DOHH2 (cell line): ENCODE data around the gene MRTFA.

Experiments used
- H3F3A ChIP-seq: fragments of 200-600 bp; sonication (generic), shearing (Covaris generic); 2 replicates; pipeline ENCODE4 v1.6.0; 2016; ENCODE audit warnings: antibody characterized with exemption, mild to moderate bottlenecking; ENCODE audit not compliant: control insufficient read depth, insufficient read depth
- H3K27ac ChIP-seq: fragments of 200-600 bp; sonication (generic); 2 replicates; pipeline ENCODE4 v1.5.1; 2014; ENCODE audit warnings: low read depth, mild to moderate bottlenecking, low read length, moderate library complexity
- H3K27me3 ChIP-seq: fragments of 200-600 bp; sonication (generic); 2 replicates; pipeline ENCODE4 v1.6.1; 2014; ENCODE audit warnings: mild to moderate bottlenecking, low read length, mixed read lengths; ENCODE audit not compliant: control insufficient read depth
- H3K36me3 ChIP-seq: fragments of 200-600 bp; sonication (generic); 2 replicates; pipeline ENCODE4 v1.6.1; 2014; ENCODE audit warnings: mild to moderate bottlenecking, low read length, moderate library complexity, mixed read lengths; ENCODE audit not compliant: control insufficient read depth
- H3K4me1 ChIP-seq: fragments of 200-600 bp; sonication (generic); 2 replicates; pipeline ENCODE4 v1.6.1; 2014; ENCODE audit warnings: mild to moderate bottlenecking, low read length, mixed read lengths; ENCODE audit not compliant: control insufficient read depth
- H3K4me2 ChIP-seq: fragments of 200-600 bp; sonication (generic); 2 replicates; pipeline ENCODE4 v1.6.0; 2014; ENCODE audit warnings: mild to moderate bottlenecking, low read length, moderate library complexity
- H3K4me3 ChIP-seq: fragments of 200-600 bp; sonication (generic); 2 replicates; pipeline ENCODE4 v1.5.1; 2014; ENCODE audit warnings: mild to moderate bottlenecking, low read length, mixed read lengths
- H3K79me2 ChIP-seq: fragments of 200-600 bp; sonication (generic); 2 replicates; pipeline ENCODE4 v1.6.1; 2014; ENCODE audit warnings: mild to moderate bottlenecking, low read length, mixed read lengths; ENCODE audit not compliant: control insufficient read depth
- H3K9me2 ChIP-seq: fragments of 200-600 bp; sonication (generic); replicated peaks from 2 replicates; pipeline ENCODE4 v1.6.1; 2014; ENCODE audit warnings: mild to moderate bottlenecking, low read length, mixed read lengths; ENCODE audit not compliant: control insufficient read depth
- H3K9me3 ChIP-seq: fragments of 200-600 bp; sonication (generic); 2 replicates; pipeline ENCODE4 v1.6.1; 2014; ENCODE audit warnings: antibody characterized with exemption, low read length, mixed read lengths; ENCODE audit not compliant: control insufficient read depth, insufficient read depth
- H4K20me1 ChIP-seq: fragments of 200-600 bp; sonication (generic); 2 replicates; pipeline ENCODE4 v1.6.0; 2014; ENCODE audit warnings: low read depth, mild to moderate bottlenecking, antibody characterized with exemption, low read length, moderate library complexity; ENCODE audit not compliant: control insufficient read depth, insufficient read depth
- EZH2phosphoT487 ChIP-seq: fragments of 200-600 bp; sonication (generic); IDR thresholded peaks from 2 replicates; pipeline ENCODE4 v1.6.1; 2017; ENCODE audit warnings: borderline replicate concordance, mild to moderate bottlenecking, antibody characterized with exemption, low read length, moderate library complexity, mixed read lengths
- TF ChIP-seq, protein P1 (sequence below): fragments of 200-600 bp; sonication (generic); IDR thresholded peaks from one replicate; pipeline ENCODE4 v1.5.1; 2014; ENCODE audit warnings: antibody characterized with exemption, mild to moderate bottlenecking, low read depth, low read length; ENCODE audit not compliant: poor library complexity, severe bottlenecking

Gene MRTFA

DNA sequence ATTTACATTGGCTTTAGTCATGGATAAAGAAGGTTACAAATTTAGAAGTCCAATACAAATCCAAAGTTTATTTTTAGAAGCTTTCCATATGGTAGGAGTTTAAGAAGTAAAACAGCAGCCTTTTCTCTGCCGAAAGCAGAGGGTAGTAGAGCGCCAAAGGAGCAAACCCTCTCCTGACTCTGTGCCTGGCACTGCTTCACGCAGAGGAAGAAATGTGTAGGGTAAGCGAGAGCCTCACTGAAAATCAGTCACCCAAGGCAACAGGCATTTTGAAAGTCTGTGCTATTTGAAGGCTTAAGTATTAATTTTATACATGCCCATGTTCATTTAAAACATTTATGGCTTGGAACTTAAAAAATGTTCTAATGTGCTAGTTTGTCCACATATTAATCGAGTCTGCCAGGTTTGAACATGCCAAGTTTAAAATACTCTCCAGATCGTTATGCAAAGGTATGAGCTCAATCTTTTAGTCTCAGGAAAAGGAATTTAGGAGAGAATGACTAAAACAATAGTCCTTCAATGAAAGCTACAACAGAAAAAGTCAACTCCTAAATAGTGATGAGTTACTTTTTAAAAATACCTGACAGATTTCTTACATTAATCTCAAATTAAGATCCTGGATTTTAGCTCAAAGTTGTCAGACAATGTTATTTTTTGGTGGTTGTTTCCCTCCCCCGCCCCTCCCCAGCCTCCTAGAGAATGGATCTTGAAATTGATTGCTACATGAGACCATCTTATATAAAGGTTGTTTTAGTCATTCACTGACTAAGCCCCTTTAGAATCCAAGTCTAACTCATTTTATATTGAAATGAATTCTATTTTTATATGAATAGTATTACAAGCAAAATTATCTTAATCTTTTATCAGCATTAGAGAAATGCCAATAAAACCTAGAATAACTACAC, 38.7 kb downstream of the MRTFA start:
- Histone ChIP-seq H3K27ac (no peak overlapping the region), H3K79me2 (peaks cover 96% of the 10 kb centered on the region), H3K4me2 (peak overlapping the region; percentile 3; the same call in 1 of the 2 replicates), H3K27me3 (no peaks in the 10 kb centered on the region), H3K4me3 (no peak overlapping the region), H3K9me3 (no peaks in the 10 kb centered on the region), H3K36me3 (0 out of 2 replicates have a peak, but pooled peaks cover 3% of the 10 kb centered on the region), H4K20me1 (peaks cover 8% of the 10 kb centered on the region; the same call in 1 of the 2 replicates), H3F3A (no peaks in the 10 kb centered on the region; the same call in 1 of the 2 replicates), H3K4me1 (peaks cover 53% of the 10 kb centered on the region), H3K9me2 (no peaks in the 10 kb centered on the region)
- no peak for TF ChIP-seq EZH2phosphoT487
- TF ChIP-seq, protein P1, sequence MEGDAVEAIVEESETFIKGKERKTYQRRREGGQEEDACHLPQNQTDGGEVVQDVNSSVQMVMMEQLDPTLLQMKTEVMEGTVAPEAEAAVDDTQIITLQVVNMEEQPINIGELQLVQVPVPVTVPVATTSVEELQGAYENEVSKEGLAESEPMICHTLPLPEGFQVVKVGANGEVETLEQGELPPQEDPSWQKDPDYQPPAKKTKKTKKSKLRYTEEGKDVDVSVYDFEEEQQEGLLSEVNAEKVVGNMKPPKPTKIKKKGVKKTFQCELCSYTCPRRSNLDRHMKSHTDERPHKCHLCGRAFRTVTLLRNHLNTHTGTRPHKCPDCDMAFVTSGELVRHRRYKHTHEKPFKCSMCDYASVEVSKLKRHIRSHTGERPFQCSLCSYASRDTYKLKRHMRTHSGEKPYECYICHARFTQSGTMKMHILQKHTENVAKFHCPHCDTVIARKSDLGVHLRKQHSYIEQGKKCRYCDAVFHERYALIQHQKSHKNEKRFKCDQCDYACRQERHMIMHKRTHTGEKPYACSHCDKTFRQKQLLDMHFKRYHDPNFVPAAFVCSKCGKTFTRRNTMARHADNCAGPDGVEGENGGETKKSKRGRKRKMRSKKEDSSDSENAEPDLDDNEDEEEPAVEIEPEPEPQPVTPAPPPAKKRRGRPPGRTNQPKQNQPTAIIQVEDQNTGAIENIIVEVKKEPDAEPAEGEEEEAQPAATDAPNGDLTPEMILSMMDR = no peak

DNA sequence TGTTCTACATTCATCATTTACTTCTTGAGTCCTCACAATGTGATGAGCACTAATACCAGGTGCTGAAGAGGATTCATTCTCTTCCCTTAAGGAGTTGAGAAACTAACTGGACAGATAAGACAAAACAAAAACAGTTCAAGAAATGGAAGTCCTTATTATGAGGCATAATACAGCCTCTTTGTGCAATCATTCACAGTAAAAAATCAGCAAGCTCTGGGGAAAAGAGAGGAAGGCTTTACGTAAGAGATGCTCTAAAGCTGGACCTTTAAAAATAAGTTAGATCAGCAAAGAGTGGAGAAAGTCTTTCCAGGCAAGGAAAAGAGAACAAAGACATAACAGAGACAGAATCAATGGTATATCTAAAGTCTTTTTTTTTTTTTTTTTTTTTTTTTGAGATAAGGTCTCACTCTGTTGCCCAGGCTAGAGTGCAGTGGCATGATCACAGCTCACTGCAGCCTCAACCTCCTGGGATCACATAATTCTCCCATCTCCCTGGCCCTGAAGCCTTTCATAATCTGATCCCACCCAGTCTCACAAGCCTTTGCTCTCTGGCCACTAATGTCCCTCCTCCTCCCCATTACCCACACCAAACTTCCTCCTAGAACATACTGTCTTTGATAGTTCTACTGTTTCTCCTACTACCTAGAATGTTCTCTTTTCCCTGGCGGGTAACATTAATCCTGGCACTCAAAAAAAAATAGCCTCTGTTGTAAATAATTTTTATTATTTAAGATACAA, 40.9 kb downstream of the MRTFA start:
- 0 out of 2 replicates have a peak, but pooled peaks cover 3% of the 10 kb centered on the region for H3K36me3 ChIP-seq
- peaks cover 62% of the 10 kb centered on the region for H3K4me1 ChIP-seq
- H3K4me2 ChIP-seq = no peak overlapping the region
- no peaks in the 10 kb centered on the region for H3K9me3 ChIP-seq
- H3K79me2 ChIP-seq = peaks cover 90% of the 10 kb centered on the region
- no peaks in the 10 kb centered on the region for H3K27me3 ChIP-seq
- no peaks in the 10 kb centered on the region for H3K9me2 ChIP-seq
- H3K4me3 ChIP-seq = no peak overlapping the region
- H3F3A ChIP-seq = no peaks in the 10 kb centered on the region
- TF ChIP-seq, protein P1 = no peak
- TF ChIP-seq EZH2phosphoT487 = no peak
- H3K27ac ChIP-seq = no peak overlapping the region
- H4K20me1 ChIP-seq = peaks cover 8% of the 10 kb centered on the region; the same call in 1 of the 2 replicates

GRCh38 chr22:40594924-40595323, 41.6 kb downstream of the MRTFA start:
- Histone ChIP-seq H3K79me2 (peaks cover 82% of the 10 kb centered on the region), H4K20me1 (peaks cover 5% of the 10 kb centered on the region; the same call in 1 of the 2 replicates), H3K9me3 (no peaks in the 10 kb centered on the region), H3K4me2 (peak overlapping the region; percentile 69), H3F3A (no peaks in the 10 kb centered on the region), H3K9me2 (no peaks in the 10 kb centered on the region), H3K36me3 (0 out of 2 replicates have a peak, but pooled peaks cover 3% of the 10 kb centered on the region), H3K27me3 (no peaks in the 10 kb centered on the region), H3K4me1 (peaks cover 62% of the 10 kb centered on the region), H3K27ac (no peak overlapping the region), H3K4me3 (0 out of 2 replicates have a peak overlapping the region, but pooled peaks have one; percentile 51)
- TF ChIP-seq EZH2phosphoT487 = no peak
- TF ChIP-seq, protein P1 = no peak
